Gastroesophageal sphincter (tissue), 4 donors: ENCODE measurements around the gene SPOCD1. TPM values are rescaled to one million over a fixed set of nuclear protein-coding genes. Genes with fewer than 3 reads are reported as not detected.

ENCODE experiments used
- ATAC-seq: fragments of 150-250 bp; one replicate; pipeline ENCODE4 v1.9.1; 2016; ENCODE audit warnings: mild to moderate bottlenecking, moderate library complexity
- H3K27ac ChIP-seq, 4 donors: fragments of 200-600 bp; sonication (generic) in 3 of 4; 1 replicate in 3 of 4; 2 replicates in 1 of 4; pipeline ENCODE4 v1.5.1; 2016 to 2019
- H3K27me3 ChIP-seq: fragments of 200-600 bp; sonication (generic); one replicate; pipeline ENCODE4 v1.5.1; 2019
- H3K36me3 ChIP-seq, 2 donors: fragments of 200-600 bp; sonication (generic); one replicate each; pipeline ENCODE4 v1.5.1; 2019; ENCODE audit warnings: control low read depth in 1 of 2
- H3K4me1 ChIP-seq, 3 donors: fragments of 200-600 bp; sonication (generic); 1 replicate in 2 of 3; 2 replicates in 1 of 3; pipeline ENCODE4 v1.5.1; 2016 to 2019; ENCODE audit warnings: control low read depth in 2 of 3
- H3K4me3 ChIP-seq, 2 donors: fragments of 200-600 bp; sonication (generic); one replicate each; pipeline ENCODE4 v1.5.1; 2019; ENCODE audit warnings: mild to moderate bottlenecking in 1 of 2, moderate library complexity in 1 of 2
- H3K9me3 ChIP-seq, 3 donors: fragments of 200-600 bp; sonication (generic); one replicate each; pipeline ENCODE4 v1.5.1; 2017 to 2019; ENCODE audit warnings: control low read depth in 2 of 3
- CTCF ChIP-seq, 4 experiments: fragments of 200-600 bp in 2 of 4; fragments of 450-650 bp in 2 of 4; sonication (generic) in 1 of 4; IDR thresholded peaks; one replicate each; pipeline ENCODE4 v1.5.1; 2017 to 2019; ENCODE audit warnings: antibody characterized with exemption in 4 of 4, mild to moderate bottlenecking in 2 of 4, moderate library complexity in 2 of 4
- EP300 ChIP-seq: sonication (generic); formaldehyde crosslinking; IDR thresholded peaks from one replicate; pipeline ENCODE4 v1.6.1; 2017; ENCODE audit warnings: antibody characterized with exemption, mild to moderate bottlenecking
- POLR2A ChIP-seq, 2 donors: fragments of 450-650 bp; IDR thresholded peaks; one replicate each; pipeline ENCODE4 v1.6.1; 2017; ENCODE audit warnings: antibody characterized with exemption in 2 of 2, mild to moderate bottlenecking in 2 of 2, moderate library complexity in 1 of 2
- POLR2AphosphoS5 ChIP-seq: sonication (generic); formaldehyde crosslinking; IDR thresholded peaks from one replicate; pipeline ENCODE4 v1.6.1; 2017; ENCODE audit warnings: antibody characterized with exemption
- WGBS, 2 donors: methylation state at CpG; one replicate each; pipeline ENCODE4 v1.1.5; 2018; ENCODE audit warnings: low coverage in 1 of 2; 5-methylcytosine and 5-hydroxymethylcytosine counted together
- total RNA-seq, 4 donors: library from RNA; depleted of rRNA; stranded (reverse); fragments of >200 nt; gene quantifications; one replicate each; pipeline ENCODE4 v1.1.0, GENCODE V29; 2016

Gene SPOCD1
- total RNA-seq, 4 donors from 2014 or later, result 0.27 to 1.6 (median 1.3) TPM; not detected in 1

GRCh38 chr1:31859044-31859443 is 43.2 kb upstream of the SPOCD1 start:
- TF ChIP-seq EP300, result no peak
- no peak for TF ChIP-seq CTCF (IDR thresholded peaks at IDR 0.05)
- no peak for TF ChIP-seq POLR2AphosphoS5
- no peak for TF ChIP-seq POLR2A (IDR thresholded peaks at IDR 0.05)

GRCh38 chr1:31857863-31858262 is 42.0 kb upstream of the SPOCD1 start:
- no peak overlapping the region for H3K27ac ChIP-seq
- no peaks in the 10 kb centered on the region for H3K4me1 ChIP-seq
- H3K9me3 ChIP-seq, result no peaks in the 10 kb centered on the region
- H3K36me3 ChIP-seq, result no peaks in the 10 kb centered on the region
- no peak for TF ChIP-seq POLR2A (IDR thresholded peaks at IDR 0.05)
- TF ChIP-seq EP300, result no peak
- no peak for TF ChIP-seq CTCF (IDR thresholded peaks at IDR 0.05)
- no peak for TF ChIP-seq POLR2AphosphoS5
- H3K4me3 ChIP-seq, result no peak overlapping the region
- no peak for ATAC-seq
- WGBS, 2 donors, result 90 to 92% methylated on average over 4 to 6 of the region's 6 CpGs
- H3K27me3 ChIP-seq, result no peaks in the 10 kb centered on the region

More at GRCh38 chr1:31859044-31859443, 43.2 kb upstream of the SPOCD1 start:
- Histone ChIP-seq H3K4me1 (no peaks in the 10 kb centered on the region), H3K4me3 (no peak overlapping the region), H3K27me3 (no peaks in the 10 kb centered on the region), H3K36me3 (no peaks in the 10 kb centered on the region), H3K27ac (no peak overlapping the region), H3K9me3 (no peaks in the 10 kb centered on the region)
- no peak for ATAC-seq
- WGBS, 2 donors, result 90 to 96% methylated on average over 3 of the region's 3 CpGs

DNA sequence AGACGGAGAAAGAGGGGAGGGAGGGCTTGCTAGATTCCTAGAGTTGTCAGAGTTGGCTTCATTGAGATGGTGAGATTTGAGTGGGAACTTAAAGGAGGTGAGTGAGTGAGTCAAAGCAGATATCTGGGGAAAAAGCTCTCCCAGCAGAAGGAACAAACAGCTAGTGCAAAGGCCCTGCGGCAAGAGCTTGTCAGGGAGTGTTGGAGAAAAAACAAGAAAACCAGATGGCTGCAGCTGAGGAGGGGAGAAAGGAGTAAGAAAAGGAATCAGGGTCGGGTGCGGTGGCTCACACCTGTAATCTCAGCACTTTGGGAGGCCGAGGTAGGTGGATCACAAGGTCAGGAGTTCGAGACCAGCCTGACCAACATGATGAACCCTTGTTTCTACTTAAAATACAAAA is 40.3 kb upstream of the SPOCD1 start:
- Histone ChIP-seq H3K9me3 (no peaks in the 10 kb centered on the region), H3K36me3 (no peaks in the 10 kb centered on the region), H3K27ac (no peak overlapping the region), H3K4me3 (no peak overlapping the region), H3K27me3 (no peaks in the 10 kb centered on the region), H3K4me1 (no peaks in the 10 kb centered on the region)
- TF ChIP-seq EP300, result no peak
- no peak for TF ChIP-seq POLR2AphosphoS5
- TF ChIP-seq CTCF (IDR thresholded peaks at IDR 0.05), result no peak
- no peak for TF ChIP-seq POLR2A (IDR thresholded peaks at IDR 0.05)
- no peak for ATAC-seq
- WGBS, 2 donors, result 87 to 96% methylated on average over 2 to 6 of the region's 6 CpGs

GRCh38 chr1:31855038-31855845 is 39.4 kb upstream of the SPOCD1 start:
- Histone ChIP-seq H3K27me3 (no peaks in the 10 kb centered on the region), H3K9me3 (no peaks in the 10 kb centered on the region), H3K4me3 (no peak overlapping the region), H3K4me1 (no peaks in the 10 kb centered on the region), H3K36me3 (no peaks in the 10 kb centered on the region), H3K27ac (no peak overlapping the region)
- no peak for ATAC-seq
- 87 to 94% methylated on average over 7 to 8 of the region's 12 CpGs for WGBS, 2 donors
- no peak for TF ChIP-seq POLR2A (IDR thresholded peaks at IDR 0.05)
- TF ChIP-seq EP300, result no peak
- TF ChIP-seq POLR2AphosphoS5, result no peak
- TF ChIP-seq CTCF (IDR thresholded peaks at IDR 0.05), result no peak

GRCh38 chr1:31849653-31850052 is 33.8 kb upstream of the SPOCD1 start:
- WGBS, 2 donors, result 85 to 100% methylated on average over 3 to 5 of the region's 5 CpGs
- no peak for TF ChIP-seq EP300
- TF ChIP-seq CTCF (IDR thresholded peaks at IDR 0.05), result no peak
- TF ChIP-seq POLR2AphosphoS5, result no peak
- TF ChIP-seq POLR2A (IDR thresholded peaks at IDR 0.05), result no peak

More at GRCh38 chr1:31849653-31850052, 33.8 kb upstream of the SPOCD1 start:
- Histone ChIP-seq H3K4me3 (no peak overlapping the region), H3K36me3 (no peaks in the 10 kb centered on the region), H3K9me3 (no peaks in the 10 kb centered on the region), H3K27ac (no peak overlapping the region), H3K4me1 (no peaks in the 10 kb centered on the region), H3K27me3 (no peaks in the 10 kb centered on the region)
- ATAC-seq, result no peak
